ENCODE data around the gene FJX1.
A peak's percentile ranks its signal among the peaks of the same experiment; 100 is the strongest.

The FJX1 gene

GRCh38 chr11:35658020-35658948 lies 40.0 kb downstream of the FJX1 start:
- in situ Hi-C loops (cut with HindIII; ENCODE audit: low sequenced_read_pairs) = no loop called here
- TF ChIP-seq CTCF (IDR thresholded peaks at IDR 0.05; ENCODE audit: low read depth, low read length, missing control alignments) = no peak

DNA sequence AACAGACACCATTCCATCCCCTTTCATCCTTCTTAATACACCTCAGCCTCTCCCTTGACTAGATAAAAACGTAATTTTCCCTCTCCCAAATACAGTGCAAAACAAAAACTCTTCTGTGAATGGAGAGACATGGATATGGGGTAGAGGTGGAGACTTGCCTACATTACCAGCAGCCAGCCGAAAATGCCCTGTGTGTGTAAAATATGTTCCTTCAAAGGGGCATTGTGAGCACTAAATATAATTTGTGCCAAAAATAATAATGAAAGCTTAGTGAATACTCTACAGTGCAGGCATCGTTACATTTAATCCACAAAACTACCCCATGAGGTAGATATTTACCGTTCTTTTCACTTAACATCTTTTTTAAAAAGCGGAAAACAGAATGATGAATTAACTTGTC lies 43.3 kb downstream of the FJX1 start:
- in situ Hi-C loops (cut with HindIII; ENCODE audit: low sequenced_read_pairs) = no loop called here
- H3K4me3 ChIP-seq (ENCODE audit: low read depth, low read length) = peak overlapping the region; percentile 68
- TF ChIP-seq CTCF (IDR thresholded peaks at IDR 0.05; ENCODE audit: low read depth, low read length, missing control alignments) = no peak
- no peak for DNase-seq (ENCODE audit: low read depth)

More at GRCh38 chr11:35658020-35658948, 40.0 kb downstream of the FJX1 start:
- H3K4me3 ChIP-seq (ENCODE audit: low read depth, low read length) = no peak overlapping the region
- no peak for DNase-seq (ENCODE audit: low read depth)

DNA sequence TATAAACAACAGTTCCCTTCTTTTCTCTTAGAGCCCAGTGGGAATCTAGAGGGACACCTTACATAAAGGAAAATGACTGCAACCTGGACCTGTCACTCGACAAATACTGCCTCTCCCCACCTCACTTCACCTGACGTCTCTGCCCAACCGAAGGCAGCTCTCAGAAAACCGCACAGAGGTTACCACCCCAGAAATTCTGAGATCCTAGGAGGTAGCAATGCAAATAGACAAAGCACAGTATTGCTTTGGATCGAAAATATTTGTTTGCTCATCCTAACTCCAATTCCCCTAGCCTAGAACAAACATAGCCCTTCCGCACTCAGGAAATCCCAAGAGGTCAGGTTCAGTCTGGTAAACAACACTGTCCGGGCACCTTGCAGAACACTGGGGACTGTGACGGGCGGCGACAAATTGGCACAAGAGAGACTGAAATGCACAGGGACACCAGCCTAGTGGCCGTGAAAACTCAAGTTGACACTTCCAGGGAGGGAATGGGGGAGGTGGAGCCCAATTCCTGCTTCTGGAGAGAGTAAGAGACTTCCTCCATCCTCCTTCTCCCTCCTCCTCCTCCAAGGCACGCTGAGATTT lies 43.9 kb downstream of the FJX1 start:
- in situ Hi-C loops (cut with HindIII; ENCODE audit: low sequenced_read_pairs) = no loop called here
- DNase-seq (ENCODE audit: low read depth) = no peak
- H3K4me3 ChIP-seq (ENCODE audit: low read depth, low read length) = peak overlapping the region; percentile 68
- TF ChIP-seq CTCF (IDR thresholded peaks at IDR 0.05; ENCODE audit: low read depth, low read length, missing control alignments) = no peak

DNA sequence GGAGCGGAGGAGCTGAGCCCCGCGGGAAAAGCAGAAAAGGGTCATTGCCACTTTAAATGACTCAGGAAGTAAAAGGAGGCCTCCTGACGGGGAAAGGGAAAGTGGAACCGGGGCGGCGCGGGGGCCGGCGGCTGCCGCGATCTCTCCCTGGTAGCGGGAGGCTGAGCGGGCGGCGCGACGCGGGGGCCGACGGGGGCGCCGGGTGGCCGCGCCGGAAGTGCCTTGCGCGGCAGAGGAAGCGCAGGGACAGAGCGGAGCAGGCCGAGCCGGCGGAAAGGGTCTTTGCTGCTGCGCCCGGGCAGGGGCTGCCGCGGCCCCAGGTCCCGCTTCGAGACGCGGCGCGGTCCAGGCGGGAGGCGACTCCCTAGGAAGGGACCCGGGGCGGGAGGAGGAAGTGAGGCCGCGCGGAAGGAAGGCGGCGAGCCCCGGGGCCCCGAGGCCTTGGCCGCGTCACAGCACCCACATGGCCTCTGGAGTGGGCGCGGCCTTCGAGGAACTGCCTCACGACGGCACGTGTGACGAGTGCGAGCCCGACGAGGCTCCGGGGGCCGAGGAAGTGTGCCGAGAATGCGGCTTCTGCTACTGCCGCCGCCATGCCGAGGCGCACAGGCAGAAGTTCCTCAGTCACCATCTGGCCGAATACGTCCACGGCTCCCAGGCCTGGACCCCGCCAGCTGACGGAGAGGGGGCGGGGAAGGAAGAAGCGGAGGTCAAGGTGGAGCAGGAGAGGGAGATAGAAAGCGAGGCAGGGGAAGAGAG lies 44.6 kb downstream of the FJX1 start, which contains the start of gene TRIM44:
Gene TRIM44, plus strand, starts transcription at position 127 of the 759 bp plus-strand sequence. Its CDS starts 337 bp downstream, at position 464.
- H3K4me3 ChIP-seq (ENCODE audit: low read depth, low read length) = peak within 1 kb of the TSS; percentile 68
- TF ChIP-seq CTCF (IDR thresholded peaks at IDR 0.05; ENCODE audit: low read depth, low read length, missing control alignments) = no peak
- in situ Hi-C loops (cut with HindIII; ENCODE audit: low sequenced_read_pairs) = no loop called here
- peak; percentile 53 for DNase-seq (ENCODE audit: low read depth)

GRCh38 chr11:35663408-35663702 lies 45.1 kb downstream of the FJX1 start:
- H3K4me3 ChIP-seq (ENCODE audit: low read depth, low read length) = peak overlapping the region; percentile 68
- in situ Hi-C loops (cut with HindIII; ENCODE audit: low sequenced_read_pairs) = no loop called here
- DNase-seq (ENCODE audit: low read depth) = no peak
- TF ChIP-seq CTCF (IDR thresholded peaks at IDR 0.05; ENCODE audit: low read depth, low read length, missing control alignments) = no peak

DNA sequence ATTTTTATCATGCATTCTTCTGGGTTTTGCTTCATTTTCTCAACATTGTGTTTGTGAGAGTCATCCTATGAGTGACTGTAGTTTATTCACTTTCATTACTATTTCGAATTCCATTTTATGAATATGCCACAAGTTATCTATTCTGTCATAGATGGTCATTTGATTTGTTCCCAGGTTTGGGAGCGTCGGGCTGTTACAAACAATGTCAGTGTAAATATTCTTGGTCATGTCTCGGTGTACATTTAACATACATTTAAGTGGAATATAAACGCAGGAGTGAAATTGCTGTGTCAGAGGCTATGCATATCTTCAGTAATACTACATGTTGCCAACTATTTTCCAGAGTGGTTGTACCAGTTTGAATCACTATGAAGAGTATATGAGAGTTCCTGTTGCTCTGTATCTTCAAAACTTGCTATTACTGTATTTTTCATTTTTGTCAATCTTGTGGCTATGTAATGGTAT lies 46.7 kb downstream of the FJX1 start:
- TF ChIP-seq CTCF (IDR thresholded peaks at IDR 0.05; ENCODE audit: low read depth, low read length, missing control alignments) = no peak
- no peak overlapping the region for H3K4me3 ChIP-seq (ENCODE audit: low read depth, low read length)
- DNase-seq (ENCODE audit: low read depth) = no peak
- in situ Hi-C loops (cut with HindIII; ENCODE audit: low sequenced_read_pairs) = no loop called here
